GM18909 (cell line): ENCODE results near the gene DDX41.
"Not testable (repeated sequence)": the region's sequence is repeated elsewhere in the genome, so short reads cannot be mapped to it uniquely, and the experiment has no call there.

Experiments
- ATAC-seq: cut with Tn5 transposase; IDR thresholded peaks from one replicate; pipeline ENCODE4 v1.9.1; 2021; ENCODE audit warnings: mild to moderate bottlenecking; ENCODE audit not compliant: unreplicated experiment, poor library complexity

The DDX41 gene

GRCh38 chr5:177516601-177517568 lies at the start of gene DDX41:
DDX41 (minus strand) TSS chr5:177516961; CDS start chr5:177516945, 16 bp downstream.
- peak; percentile 78 for ATAC-seq

- no peak for ATAC-seq
These were observed 48.3 kb upstream of the DDX41 start for GRCh38 chr5:177565046-177565445.

GRCh38 chr5:177559446-177559941 lies 42.7 kb upstream of the DDX41 start:
- ATAC-seq, result not testable (repeated sequence)

- ATAC-seq, result no peak
These were observed 41.0 kb upstream of the DDX41 start for GRCh38 chr5:177557796-177558195.

- ATAC-seq, result no peak
These were observed 40.4 kb upstream of the DDX41 start for GRCh38 chr5:177557041-177557647.

GRCh38 chr5:177555665-177556064 lies 38.9 kb upstream of the DDX41 start:
- no peak for ATAC-seq

- ATAC-seq, result no peak
These were observed 38.5 kb upstream of the DDX41 start for GRCh38 chr5:177555228-177555627.

- ATAC-seq, result peak; percentile 93
These were observed 37.8 kb upstream of the DDX41 start, which contains the start of gene FAM193B for GRCh38 chr5:177554474-177555111. FAM193B (minus strand) TSS chr5:177554563; CDS start chr5:177554458, 105 bp downstream.

- ATAC-seq, result peak; percentile 36
These were observed 37.1 kb upstream of the DDX41 start for GRCh38 chr5:177553671-177554429.

- ATAC-seq, result no peak
These were observed 36.2 kb upstream of the DDX41 start for GRCh38 chr5:177552839-177553455.

- ATAC-seq, result no peak
These were observed 33.4 kb upstream of the DDX41 start for GRCh38 chr5:177550122-177550521.

- ATAC-seq, result no peak
These were observed 31.7 kb upstream of the DDX41 start for GRCh38 chr5:177548495-177548894.

- ATAC-seq, result no peak
These were observed 31.0 kb upstream of the DDX41 start for GRCh38 chr5:177547736-177548135.

- ATAC-seq, result no peak
These were observed 29.5 kb upstream of the DDX41 start for GRCh38 chr5:177546258-177546741.

- ATAC-seq, result no peak
These were observed 28.9 kb upstream of the DDX41 start for GRCh38 chr5:177545487-177546257.

GRCh38 chr5:177542816-177543465 lies 26.2 kb upstream of the DDX41 start:
- no peak for ATAC-seq

GRCh38 chr5:177540438-177540837 lies 23.7 kb upstream of the DDX41 start:
- ATAC-seq, result no peak

- ATAC-seq, result no peak
These were observed 22.6 kb upstream of the DDX41 start for GRCh38 chr5:177539411-177539810.
